IMR-90 (cell line): Measurements from ENCODE around the gene LUC7L. TPM values are rescaled to one million over a fixed set of nuclear protein-coding genes. Genes with fewer than 3 reads are reported as not detected.

ENCODE experiments used
- ATAC-seq: fragments of 200-7000 bp; cut with Tn5 transposase; 2 replicates; pipeline ENCODE4 v1.9.1; 2020; ENCODE audit warnings: low read depth, mild to moderate bottlenecking, moderate library complexity
- BruUV-seq: library from RNA; stranded (reverse); fragments of 400-500 nt; replicated peaks from 2 replicates; lab custom pipeline; 2021; lab: Mats Ljungman, UMichigan
- CTCF ChIA-PET: fragments of 300-600 bp; formaldehyde crosslinking; extraction: SDS; loops from one replicate; lab custom pipeline; 2021; ENCODE audit warnings: antibody characterized with exemption; lab: Yijun Ruan, JAX
- POLR2A ChIA-PET: fragments of 300-600 bp; sonication (Branson Sonifier 250); formaldehyde crosslinking; loops from one replicate; lab custom pipeline; 2022; ENCODE audit warnings: antibody characterized with exemption; ENCODE audit not compliant: unreplicated experiment; lab: Charles Lee
- DNase-seq: peaks from one replicate; pipeline ENCODE4 v3.0.0; 2013
- H2AFZ ChIP-seq: replicated peaks from 2 replicates; pipeline ENCODE3; 2013; ENCODE audit warnings: low read length, mild to moderate bottlenecking; ENCODE audit not compliant: poor library complexity
- H2AK5ac ChIP-seq: 2 replicates; pipeline ENCODE4 v1.6.1; 2013; ENCODE audit warnings: low read depth, low read length, inconsistent platforms
- H2AK9ac ChIP-seq: replicated peaks from 2 replicates; pipeline ENCODE3; 2013; ENCODE audit warnings: mild to moderate bottlenecking, low read depth, low read length, moderate library complexity; ENCODE audit not compliant: poor library complexity
- H2BK120ac ChIP-seq: 2 replicates; pipeline ENCODE4 v1.6.1; 2013; ENCODE audit warnings: low read depth, low read length, inconsistent platforms
- H2BK15ac ChIP-seq: 3 replicates; pipeline ENCODE4 v1.6.1; 2013; ENCODE audit warnings: low read depth, low read length, inconsistent platforms
- H2BK20ac ChIP-seq: 2 replicates; pipeline ENCODE4 v1.6.1; 2013; ENCODE audit warnings: low read depth, mild to moderate bottlenecking, inconsistent platforms, low read length, moderate library complexity
- H2BK5ac ChIP-seq: 2 replicates; pipeline ENCODE4 v1.6.1; 2013; ENCODE audit warnings: mild to moderate bottlenecking, low read depth, low read length, inconsistent platforms; ENCODE audit not compliant: poor library complexity, severe bottlenecking
- H3K14ac ChIP-seq: replicated peaks from 2 replicates; pipeline ENCODE4 v1.6.1; 2013; ENCODE audit warnings: low read depth, low read length, inconsistent platforms
- H3K18ac ChIP-seq: 2 replicates; pipeline ENCODE4 v1.6.1; 2013; ENCODE audit warnings: low read depth, low read length, control low read depth
- H3K23ac ChIP-seq: 2 replicates; pipeline ENCODE4 v1.6.1; 2013; ENCODE audit warnings: low read depth, low read length, inconsistent platforms
- H3K27ac ChIP-seq: 2 replicates; pipeline ENCODE4 v1.5.1; 2013; ENCODE audit warnings: mild to moderate bottlenecking, control low read depth, low read length; ENCODE audit not compliant: insufficient read depth
- H3K27me3 ChIP-seq: 2 replicates; pipeline ENCODE4 v1.6.1; 2013; ENCODE audit warnings: low read length; ENCODE audit not compliant: control insufficient read depth, insufficient read depth
- H3K36me3 ChIP-seq: 2 replicates; pipeline ENCODE4 v1.6.1; 2013; ENCODE audit warnings: low read length, mixed read lengths; ENCODE audit not compliant: control insufficient read depth, insufficient read depth
- H3K4ac ChIP-seq: 2 replicates; pipeline ENCODE4 v1.6.1; 2013; ENCODE audit warnings: low read depth, low read length, inconsistent platforms
- H3K4me1 ChIP-seq: 2 replicates; pipeline ENCODE4 v1.6.1; 2013; ENCODE audit warnings: low read length, mixed read lengths; ENCODE audit not compliant: control insufficient read depth, insufficient read depth
- H3K4me2 ChIP-seq: 2 replicates; pipeline ENCODE4 v1.6.1; 2013; ENCODE audit warnings: low read depth, mild to moderate bottlenecking, control low read depth, low read length, moderate library complexity
- H3K4me3 ChIP-seq: 2 replicates; pipeline ENCODE4 v1.5.1; 2013; ENCODE audit warnings: low read depth, mild to moderate bottlenecking, control low read depth, low read length, moderate library complexity; ENCODE audit not compliant: insufficient read depth
- H3K56ac ChIP-seq: 2 replicates; pipeline ENCODE4 v1.6.1; 2013; ENCODE audit warnings: low read length, inconsistent platforms; ENCODE audit not compliant: insufficient read depth; ENCODE audit errors: extremely low read depth
- H3K79me1 ChIP-seq, 2 experiments: 2 replicates each; pipeline ENCODE4 v1.6.1; 2013; ENCODE audit warnings: low read length in 2 of 2, inconsistent platforms in 1 of 2, low read depth in 1 of 2
- H3K9ac ChIP-seq: 2 replicates; pipeline ENCODE4 v1.6.1; 2013; ENCODE audit warnings: low read depth, low read length, control low read depth
- H3K9me1 ChIP-seq: 2 replicates; pipeline ENCODE4 v1.6.1; 2013; ENCODE audit warnings: low read length, inconsistent platforms; ENCODE audit not compliant: insufficient read depth
- H3K9me3 ChIP-seq: 2 replicates; pipeline ENCODE4 v1.6.1; 2013; ENCODE audit warnings: low read length; ENCODE audit not compliant: control insufficient read depth, insufficient read depth
- H4K20me1 ChIP-seq: 2 replicates; pipeline ENCODE4 v1.6.1; 2013; ENCODE audit warnings: low read length, inconsistent platforms; ENCODE audit not compliant: insufficient read depth
- H4K5ac ChIP-seq: 2 replicates; pipeline ENCODE4 v1.6.1; 2013; ENCODE audit warnings: mild to moderate bottlenecking, low read depth, low read length, control low read depth
- H4K8ac ChIP-seq, 2 experiments: 2 replicates each; pipeline ENCODE4 v1.6.1; 2013; ENCODE audit warnings: low read depth in 2 of 2, low read length in 2 of 2, control low read depth in 1 of 2, inconsistent platforms in 1 of 2
- H4K91ac ChIP-seq: 2 replicates; pipeline ENCODE4 v1.6.1; 2013; ENCODE audit warnings: low read depth, low read length, inconsistent platforms; ENCODE audit not compliant: insufficient read depth
- BHLHE40 ChIP-seq: fragments of 150-350 bp; IDR thresholded peaks from 2 replicates; pipeline ENCODE4 v1.6.1; 2016; ENCODE audit warnings: mild to moderate bottlenecking, low read depth, low read length
- CEBPB ChIP-seq: IDR thresholded peaks from 2 replicates; pipeline ENCODE4 v1.6.1; 2012; ENCODE audit warnings: low read depth, low read length, improper control_type of control experiment
- CHD1 ChIP-seq: IDR thresholded peaks from 2 replicates; pipeline ENCODE4 v1.6.1; 2012; ENCODE audit warnings: low read depth, low read length, improper control_type of control experiment
- FOS ChIP-seq: fragments of 150-350 bp; IDR thresholded peaks from 2 replicates; pipeline ENCODE4 v1.6.1; 2016; ENCODE audit warnings: low read depth, low read length
- MAFK ChIP-seq: IDR thresholded peaks from 2 replicates; pipeline ENCODE4 v1.6.1; 2012; ENCODE audit warnings: low read depth, low read length, improper control_type of control experiment
- MAZ ChIP-seq: IDR thresholded peaks from 2 replicates; pipeline ENCODE4 v1.6.1; 2012; ENCODE audit warnings: low read depth, mild to moderate bottlenecking, low read length, improper control_type of control experiment, moderate library complexity, borderline replicate concordance
- MXI1 ChIP-seq: IDR thresholded peaks from 2 replicates; pipeline ENCODE4 v1.6.1; 2012; ENCODE audit warnings: low read depth, mild to moderate bottlenecking, low read length, moderate library complexity, borderline replicate concordance
- NFE2L2 ChIP-seq: fragments of 150-350 bp; IDR thresholded peaks from 2 replicates; pipeline ENCODE4 v1.6.1; 2016; ENCODE audit warnings: low read depth, mild to moderate bottlenecking, low read length
- POLR2A ChIP-seq: IDR thresholded peaks from 2 replicates; pipeline ENCODE4 v1.6.1; 2012; ENCODE audit warnings: mild to moderate bottlenecking, low read depth, low read length
- RAD21 ChIP-seq: IDR thresholded peaks from 2 replicates; pipeline ENCODE4 v1.6.1; 2012; ENCODE audit warnings: low read length, improper control_type of control experiment
- RCOR1 ChIP-seq: IDR thresholded peaks from 2 replicates; pipeline ENCODE4 v1.6.1; 2012; ENCODE audit warnings: mild to moderate bottlenecking, low read length, improper control_type of control experiment; ENCODE audit not compliant: insufficient replicate concordance
- RFX5 ChIP-seq: IDR thresholded peaks from 2 replicates; pipeline ENCODE4 v1.8.0; 2012; ENCODE audit warnings: low read depth, mild to moderate bottlenecking, low read length, moderate library complexity
- SMC3 ChIP-seq: fragments of 150-350 bp; IDR thresholded peaks from 2 replicates; pipeline ENCODE4 v1.6.1; 2016; ENCODE audit warnings: low read depth, mild to moderate bottlenecking, antibody characterized with exemption, low read length, moderate library complexity
- WGBS, 2 experiments: methylation state at CpG; one replicate each; pipeline versions ENCODE4 v1.1.5 to v1.1.7; 2013; ENCODE audit warnings: missing lambda C conversion rate in 2 of 2; ENCODE audit not compliant: insufficient read length in 1 of 2; ENCODE audit errors: extremely low coverage in 2 of 2; 5-methylcytosine and 5-hydroxymethylcytosine counted together
- dilution Hi-C: fragments of 300-500 bp; cut with HindIII; formaldehyde crosslinking; loops from one replicate; pipeline ENCODE4 v1.14.3; 2018; ENCODE audit warnings: low sequenced_read_pairs; ENCODE audit not compliant: unreplicated experiment
- in situ Hi-C: fragments of 300-500 bp; cut with MboI; formaldehyde crosslinking; loops from 3 replicates; pipeline ENCODE4 v1.14.3; 2019; ENCODE audit warnings: low sequenced_read_pairs, inconsistent platforms, mixed read lengths
- intact Hi-C: fragments of 100-400 bp; cut with micrococcal nuclease; formaldehyde crosslinking; loops from 2 replicates; pipeline ENCODE4 v1.10.0; 2022
- polyA plus RNA-seq, 3 experiments: library from polyadenylated mRNA; depleted of rRNA; stranded (reverse); fragments of >200 nt; gene quantifications; 2 replicates each; pipeline ENCODE4 v1.2.3, GENCODE V29; 2012; ENCODE audit warnings: low replicate concordance in 1 of 3
- total RNA-seq: library from RNA; depleted of rRNA; stranded (reverse); fragments of >200 nt; gene quantifications from 2 replicates; pipeline ENCODE4 v1.2.3, GENCODE V29; 2012
- TF ChIP-seq, protein P1 (sequence below): fragments of 150-350 bp; IDR thresholded peaks from 2 replicates; pipeline ENCODE4 v1.6.1; 2017; ENCODE audit warnings: mild to moderate bottlenecking, antibody characterized with exemption, low read length, low read depth
- TF ChIP-seq, protein P2 (sequence below): fragments of 150-350 bp; IDR thresholded peaks from 2 replicates; pipeline ENCODE4 v1.6.1; 2016; ENCODE audit warnings: low read depth, mild to moderate bottlenecking, low read length, moderate library complexity, borderline replicate concordance
- TF ChIP-seq, protein P3 (sequence below): conservative IDR thresholded peaks from 2 replicates; pipeline ENCODE4 v1.5.1; 2012; ENCODE audit warnings: mild to moderate bottlenecking, low read depth, low read length, improper control_type of control experiment

Gene LUC7L
- total and polyA plus RNA-seq, 2 of the 4 experiments (the other 2 are of a cell fraction) = 21.5 to 55.6 TPM

DNA sequence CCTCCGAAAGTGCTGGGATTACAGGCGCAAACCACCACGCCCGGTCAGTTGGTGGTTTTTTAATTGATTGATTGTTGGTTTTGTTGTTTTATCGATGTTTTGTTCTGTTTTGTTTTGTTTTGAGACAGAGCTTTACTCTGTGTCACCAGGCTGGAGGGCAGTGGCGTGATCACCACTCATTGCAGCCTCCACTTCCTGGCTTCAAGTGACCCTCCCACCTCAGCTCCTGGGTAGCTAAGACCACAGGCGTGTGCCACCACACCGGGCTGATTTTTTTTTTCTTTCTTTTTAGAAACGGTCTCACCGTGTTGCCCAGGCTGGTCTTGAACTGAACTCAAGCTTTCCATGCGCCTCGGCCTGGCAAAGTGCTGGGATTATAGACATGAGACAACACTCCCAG lies 17.8 kb upstream of the LUC7L start:
- Histone ChIP-seq H3K4ac (no peak overlapping the region), H4K91ac (no peak overlapping the region), H3K14ac (no peak overlapping the region), H2BK120ac (no peak overlapping the region), H2BK20ac (no peak overlapping the region), H2BK15ac (no peak overlapping the region), H3K4me3 (no peak overlapping the region), H3K27me3 (no peaks in the 10 kb centered on the region), H3K4me1 (no peaks in the 10 kb centered on the region; the same call in 1 of the 2 replicates), H3K56ac (no peak overlapping the region), H3K9me1 (0 out of 2 replicates have a peak, but pooled peaks cover 9% of the 10 kb centered on the region), H3K9me3 (no peaks in the 10 kb centered on the region), H3K18ac (no peak overlapping the region), H3K27ac (no peak overlapping the region), H2AK5ac (no peak overlapping the region), H4K8ac (no peak overlapping the region), H4K5ac (no peak overlapping the region), H2AK9ac (peak overlapping the region; percentile 16), H2AFZ (no peak overlapping the region), H3K79me1 (peaks cover 16 to 18% of the 10 kb centered on the region in 2 experiments), H3K36me3 (peaks cover 10% of the 10 kb centered on the region), H2BK5ac (no peak overlapping the region), H4K20me1 (peaks cover 11% of the 10 kb centered on the region; the same call in 1 of the 2 replicates), H3K9ac (no peak overlapping the region), H3K4me2 (no peak overlapping the region), H3K23ac (no peak overlapping the region)
- dilution Hi-C loops (no loop called here), intact Hi-C loops (no loop called here), in situ Hi-C loops (no loop called here)
- BruUV-seq = no TSS peak
- DNase-seq (no peak), ATAC-seq (no peak)
- POLR2A ChIA-PET = no interaction called here
- TF ChIP-seq MXI1 (no peak), MAFK (no peak), FOS (no peak), CHD1 (no peak), BHLHE40 (no peak), MAZ (no peak), NFE2L2 (no peak), RAD21 (no peak), CEBPB (no peak), SMC3 (no peak), RFX5 (no peak), RCOR1 (no peak), POLR2A (no peak)
- TF ChIP-seq, protein P1, sequence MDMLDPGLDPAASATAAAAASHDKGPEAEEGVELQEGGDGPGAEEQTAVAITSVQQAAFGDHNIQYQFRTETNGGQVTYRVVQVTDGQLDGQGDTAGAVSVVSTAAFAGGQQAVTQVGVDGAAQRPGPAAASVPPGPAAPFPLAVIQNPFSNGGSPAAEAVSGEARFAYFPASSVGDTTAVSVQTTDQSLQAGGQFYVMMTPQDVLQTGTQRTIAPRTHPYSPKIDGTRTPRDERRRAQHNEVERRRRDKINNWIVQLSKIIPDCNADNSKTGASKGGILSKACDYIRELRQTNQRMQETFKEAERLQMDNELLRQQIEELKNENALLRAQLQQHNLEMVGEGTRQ = no peak
- TF ChIP-seq, protein P2, sequence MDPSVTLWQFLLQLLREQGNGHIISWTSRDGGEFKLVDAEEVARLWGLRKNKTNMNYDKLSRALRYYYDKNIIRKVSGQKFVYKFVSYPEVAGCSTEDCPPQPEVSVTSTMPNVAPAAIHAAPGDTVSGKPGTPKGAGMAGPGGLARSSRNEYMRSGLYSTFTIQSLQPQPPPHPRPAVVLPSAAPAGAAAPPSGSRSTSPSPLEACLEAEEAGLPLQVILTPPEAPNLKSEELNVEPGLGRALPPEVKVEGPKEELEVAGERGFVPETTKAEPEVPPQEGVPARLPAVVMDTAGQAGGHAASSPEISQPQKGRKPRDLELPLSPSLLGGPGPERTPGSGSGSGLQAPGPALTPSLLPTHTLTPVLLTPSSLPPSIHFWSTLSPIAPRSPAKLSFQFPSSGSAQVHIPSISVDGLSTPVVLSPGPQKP = no peak
- TF ChIP-seq, protein P3, sequence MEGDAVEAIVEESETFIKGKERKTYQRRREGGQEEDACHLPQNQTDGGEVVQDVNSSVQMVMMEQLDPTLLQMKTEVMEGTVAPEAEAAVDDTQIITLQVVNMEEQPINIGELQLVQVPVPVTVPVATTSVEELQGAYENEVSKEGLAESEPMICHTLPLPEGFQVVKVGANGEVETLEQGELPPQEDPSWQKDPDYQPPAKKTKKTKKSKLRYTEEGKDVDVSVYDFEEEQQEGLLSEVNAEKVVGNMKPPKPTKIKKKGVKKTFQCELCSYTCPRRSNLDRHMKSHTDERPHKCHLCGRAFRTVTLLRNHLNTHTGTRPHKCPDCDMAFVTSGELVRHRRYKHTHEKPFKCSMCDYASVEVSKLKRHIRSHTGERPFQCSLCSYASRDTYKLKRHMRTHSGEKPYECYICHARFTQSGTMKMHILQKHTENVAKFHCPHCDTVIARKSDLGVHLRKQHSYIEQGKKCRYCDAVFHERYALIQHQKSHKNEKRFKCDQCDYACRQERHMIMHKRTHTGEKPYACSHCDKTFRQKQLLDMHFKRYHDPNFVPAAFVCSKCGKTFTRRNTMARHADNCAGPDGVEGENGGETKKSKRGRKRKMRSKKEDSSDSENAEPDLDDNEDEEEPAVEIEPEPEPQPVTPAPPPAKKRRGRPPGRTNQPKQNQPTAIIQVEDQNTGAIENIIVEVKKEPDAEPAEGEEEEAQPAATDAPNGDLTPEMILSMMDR = no peak
- WGBS, 2 experiments = 96% methylated on average over 5 of the region's 12 CpGs; no CpG with 5 or more reads in 1 of the 2 experiments
- CTCF ChIA-PET = no interaction called here
